ENCODE results near the gene CABP7.

CABP7 gene

GRCh38 chr22:29702000-29702930, 17.5 kb upstream of the CABP7 start:
- DNase-seq: no peak

- no peak for DNase-seq
Observed at GRCh38 chr22:29702931-29703501, 16.8 kb upstream of the CABP7 start.

- no peak for DNase-seq
Observed at GRCh38 chr22:29703569-29704195, 16.1 kb upstream of the CABP7 start.

GRCh38 chr22:29704528-29705285, 15.1 kb upstream of the CABP7 start:
- no peak for DNase-seq

GRCh38 chr22:29705651-29706050, 14.2 kb upstream of the CABP7 start:
- no peak for DNase-seq

- no peak for DNase-seq
Observed at GRCh38 chr22:29706486-29706885, 13.3 kb upstream of the CABP7 start.

- DNase-seq: no peak
Observed at GRCh38 chr22:29707010-29707409, 12.8 kb upstream of the CABP7 start.

- DNase-seq: no peak
Observed at GRCh38 chr22:29707471-29707870, 12.3 kb upstream of the CABP7 start.

GRCh38 chr22:29710193-29710592, 9.6 kb upstream of the CABP7 start:
- DNase-seq: no peak

GRCh38 chr22:29710922-29711593, 8.7 kb upstream of the CABP7 start:
- DNase-seq: no peak

GRCh38 chr22:29712119-29712518, 7.7 kb upstream of the CABP7 start:
- no peak for DNase-seq

- DNase-seq: no peak
Observed at GRCh38 chr22:29713156-29713727, 6.6 kb upstream of the CABP7 start.

GRCh38 chr22:29715240-29715639, 4.6 kb upstream of the CABP7 start:
- DNase-seq: no peak

GRCh38 chr22:29715705-29716104, 4.1 kb upstream of the CABP7 start:
- DNase-seq: no peak

GRCh38 chr22:29716814-29717545, 2.8 kb upstream of the CABP7 start:
- DNase-seq: peak; percentile 71

GRCh38 chr22:29717789-29718188, 2.0 kb upstream of the CABP7 start:
- no peak for DNase-seq

- no peak for DNase-seq
Observed at GRCh38 chr22:29718949-29719898, 579 bp upstream of the CABP7 start.

GRCh38 chr22:29720811-29721323, 1.1 kb downstream of the CABP7 start:
- no peak for DNase-seq

- no peak for DNase-seq
Observed at GRCh38 chr22:29722151-29722550, 2.3 kb downstream of the CABP7 start.

- DNase-seq: no peak
Observed at GRCh38 chr22:29722587-29722986, 2.8 kb downstream of the CABP7 start.
